Testis (tissue), 3 donors: ENCODE measurements around the gene GHDC. TPM values are rescaled to one million over a fixed set of nuclear protein-coding genes. Genes with fewer than 3 reads are reported as not detected.

ENCODE experiments used
- DNase-seq: peaks from one replicate; pipeline ENCODE4 v3.0.0-alpha.2; 2019
- H3K27ac ChIP-seq, 2 donors: fragments of 200-600 bp; sonication (generic); one replicate each; pipeline ENCODE4 v1.5.1; 2019
- H3K27me3 ChIP-seq: fragments of 200-600 bp; sonication (generic); one replicate; pipeline ENCODE4 v1.5.1; 2019
- H3K36me3 ChIP-seq: fragments of 200-600 bp; sonication (generic); one replicate; pipeline ENCODE4 v1.5.1; 2017; ENCODE audit warnings: low read depth; ENCODE audit errors: missing control alignments
- H3K4me1 ChIP-seq: fragments of 200-600 bp; sonication (generic); one replicate; pipeline ENCODE4 v1.5.1; 2019
- H3K4me3 ChIP-seq, 2 donors: fragments of 200-600 bp; sonication (generic); one replicate each; pipeline ENCODE4 v1.5.1; 2017 to 2019
- H3K9me3 ChIP-seq: fragments of 200-600 bp; sonication (generic); one replicate; pipeline ENCODE4 v1.5.1; 2017
- POLR2A ChIP-seq: fragments of 450-650 bp; IDR thresholded peaks from one replicate; pipeline ENCODE4 v1.6.1; 2017; ENCODE audit warnings: antibody characterized with exemption, mild to moderate bottlenecking, moderate library complexity
- whole genome bisulfite sequencing, 2 donors: methylation state at CpG; one replicate each; pipeline ENCODE4 v1.1.5; 2018; 5-methylcytosine and 5-hydroxymethylcytosine counted together
- intact Hi-C: fragments of 100-400 bp; cut with DNase I; formaldehyde crosslinking; loops from one replicate; pipeline ENCODE4 v1.15.1; 2023; ENCODE audit warnings: low total_unique reads
- polyA plus RNA-seq: library from polyadenylated mRNA; stranded (reverse); fragments of 350-450 nt; fragmentation: Illumina TruSeq; extraction: RNeasy Lipid Tissue Mini Kit (QIAGEN cat#74804); gene quantifications from one replicate; pipeline ENCODE4 v1.2.3, GENCODE V29; 2014; ENCODE audit warnings: low read depth, low replicate concordance; ENCODE audit not compliant: insufficient read depth
- total RNA-seq, 2 donors: library from RNA; depleted of rRNA; stranded (reverse); fragments of >200 nt; gene quantifications; one replicate each; pipeline ENCODE4 v1.2.3, GENCODE V29; 2016
- TF ChIP-seq, protein P1 (sequence below), 3 experiments: fragments of 450-650 bp in 2 of 3; fragments of 200-600 bp in 1 of 3; sonication (generic) in 1 of 3; IDR thresholded peaks; one replicate each; pipeline ENCODE4 v1.5.1; 2016 to 2019; ENCODE audit warnings: antibody characterized with exemption in 3 of 3, mild to moderate bottlenecking in 2 of 3, moderate library complexity in 1 of 3

The GHDC gene
- total and polyA plus RNA-seq, 3 donors from 2014 or later: 16.9 to 36.6 (median 28.3) TPM

DNA sequence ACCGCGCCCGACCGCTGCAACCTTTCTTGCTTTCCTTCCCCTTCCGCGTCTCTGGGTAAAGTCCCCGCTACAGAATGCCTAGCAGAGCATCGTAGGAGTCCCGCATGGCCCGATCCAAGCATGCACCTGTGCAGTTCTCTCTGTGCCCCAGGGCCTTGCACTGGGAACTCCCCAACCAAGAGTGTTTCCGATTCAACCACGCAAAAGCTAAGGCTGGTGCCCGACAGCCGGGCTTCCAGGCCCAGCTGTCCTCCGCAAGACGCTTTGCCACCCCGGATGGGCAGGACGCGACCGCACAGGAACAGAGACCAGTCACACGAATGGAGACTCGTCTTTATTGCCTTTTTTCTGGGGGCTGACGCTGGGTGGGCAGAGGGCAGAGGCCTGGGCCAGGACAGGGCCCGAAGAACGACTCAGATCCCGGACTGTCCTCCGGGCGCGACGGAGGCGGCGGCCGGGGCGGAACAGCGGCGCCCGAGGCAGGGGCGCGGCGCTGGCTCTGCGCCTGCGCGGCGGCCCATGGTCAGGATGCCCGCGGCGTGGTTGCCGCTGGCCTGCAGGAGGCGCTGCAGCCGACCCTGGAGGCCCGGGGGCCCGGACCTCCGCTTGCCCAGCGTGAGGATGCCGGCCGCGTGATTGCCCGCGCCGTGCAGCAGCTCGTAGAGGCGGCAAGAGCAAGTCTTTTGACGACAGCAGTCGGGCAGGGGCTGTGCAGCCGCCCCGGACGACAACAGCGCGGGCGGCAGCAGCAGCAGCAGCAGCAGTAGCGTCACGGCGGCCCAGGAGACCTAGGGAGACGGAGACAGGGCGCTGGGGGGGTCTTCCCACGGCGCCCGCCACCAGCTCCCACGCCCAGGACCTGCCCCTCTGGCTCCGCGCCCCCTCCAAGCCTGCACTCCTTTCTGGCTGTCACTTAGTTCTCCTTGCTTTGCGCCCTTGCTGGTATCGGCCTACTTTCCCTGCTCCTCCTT lies 10.3 kb downstream of the GHDC start:
- peak; percentile 82 for DNase-seq
- TF ChIP-seq, protein P1, sequence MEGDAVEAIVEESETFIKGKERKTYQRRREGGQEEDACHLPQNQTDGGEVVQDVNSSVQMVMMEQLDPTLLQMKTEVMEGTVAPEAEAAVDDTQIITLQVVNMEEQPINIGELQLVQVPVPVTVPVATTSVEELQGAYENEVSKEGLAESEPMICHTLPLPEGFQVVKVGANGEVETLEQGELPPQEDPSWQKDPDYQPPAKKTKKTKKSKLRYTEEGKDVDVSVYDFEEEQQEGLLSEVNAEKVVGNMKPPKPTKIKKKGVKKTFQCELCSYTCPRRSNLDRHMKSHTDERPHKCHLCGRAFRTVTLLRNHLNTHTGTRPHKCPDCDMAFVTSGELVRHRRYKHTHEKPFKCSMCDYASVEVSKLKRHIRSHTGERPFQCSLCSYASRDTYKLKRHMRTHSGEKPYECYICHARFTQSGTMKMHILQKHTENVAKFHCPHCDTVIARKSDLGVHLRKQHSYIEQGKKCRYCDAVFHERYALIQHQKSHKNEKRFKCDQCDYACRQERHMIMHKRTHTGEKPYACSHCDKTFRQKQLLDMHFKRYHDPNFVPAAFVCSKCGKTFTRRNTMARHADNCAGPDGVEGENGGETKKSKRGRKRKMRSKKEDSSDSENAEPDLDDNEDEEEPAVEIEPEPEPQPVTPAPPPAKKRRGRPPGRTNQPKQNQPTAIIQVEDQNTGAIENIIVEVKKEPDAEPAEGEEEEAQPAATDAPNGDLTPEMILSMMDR (IDR thresholded peaks at IDR 0.05): peak; percentile 85 to 92 (median 88)
- TF ChIP-seq POLR2A: no peak
- 11 to 15% methylated on average over 25 to 59 of the region's 83 CpGs for WGBS, 2 donors
- Histone ChIP-seq H3K4me3 (peak overlapping the region; percentile 53), H3K36me3 (no peaks in the 10 kb centered on the region), H3K4me1 (peaks cover 13% of the 10 kb centered on the region), H3K27me3 (no peaks in the 10 kb centered on the region), H3K9me3 (no peaks in the 10 kb centered on the region), H3K27ac (peak overlapping the region; percentile 4 to 43)
- intact Hi-C loops: no loop called here

DNA sequence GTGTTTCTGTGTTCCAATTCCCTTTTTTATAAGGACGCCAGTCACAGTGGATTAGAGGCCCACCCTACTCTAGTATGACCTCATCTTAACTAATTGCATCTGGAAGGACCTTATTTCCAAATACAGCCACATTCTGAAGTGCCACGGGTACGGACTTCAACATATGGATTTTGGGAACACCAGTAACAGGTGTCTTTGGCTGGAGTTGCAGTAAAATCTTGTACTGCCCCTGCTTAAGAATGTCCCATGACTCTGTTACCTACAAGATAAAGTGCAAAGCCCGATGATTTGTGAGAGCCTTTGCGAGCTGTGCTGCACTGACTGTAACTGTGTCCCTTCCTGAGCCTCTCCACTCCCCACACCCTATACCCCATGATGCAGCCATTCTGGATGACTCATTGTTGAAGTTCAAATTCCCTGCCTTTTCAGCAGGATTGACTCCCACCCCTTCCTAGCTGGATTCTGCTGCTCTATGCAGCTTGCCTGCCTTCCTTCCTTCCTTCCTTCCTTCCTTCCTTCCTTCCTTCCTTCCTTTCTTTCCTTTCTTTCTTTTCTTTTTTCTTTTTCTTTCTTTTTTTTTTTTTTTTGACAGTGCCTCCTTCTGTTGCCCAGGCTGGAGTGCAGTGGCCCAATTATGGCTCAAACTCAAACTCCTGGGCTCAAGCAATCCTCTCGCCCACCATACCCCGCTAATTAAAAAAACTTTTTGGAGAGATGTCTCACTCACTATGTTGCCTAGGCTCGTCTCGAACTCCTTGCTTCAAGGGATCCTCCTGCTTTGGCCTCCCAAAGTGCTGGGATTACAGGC lies 11.2 kb downstream of the GHDC start:
- Histone ChIP-seq H3K4me1 (peaks cover 13% of the 10 kb centered on the region), H3K4me3 (peak overlapping the region; percentile 53), H3K27me3 (no peaks in the 10 kb centered on the region), H3K36me3 (no peaks in the 10 kb centered on the region), H3K27ac (peak overlapping the region in 1 of 2 donors; percentile 4), H3K9me3 (no peaks in the 10 kb centered on the region)
- DNase-seq: no peak
- TF ChIP-seq POLR2A: no peak
- TF ChIP-seq, protein P1 (IDR thresholded peaks at IDR 0.05): no peak
- 71 to 75% methylated on average over 9 of the region's 9 CpGs for WGBS, 2 donors
- intact Hi-C loops: no loop called here

DNA sequence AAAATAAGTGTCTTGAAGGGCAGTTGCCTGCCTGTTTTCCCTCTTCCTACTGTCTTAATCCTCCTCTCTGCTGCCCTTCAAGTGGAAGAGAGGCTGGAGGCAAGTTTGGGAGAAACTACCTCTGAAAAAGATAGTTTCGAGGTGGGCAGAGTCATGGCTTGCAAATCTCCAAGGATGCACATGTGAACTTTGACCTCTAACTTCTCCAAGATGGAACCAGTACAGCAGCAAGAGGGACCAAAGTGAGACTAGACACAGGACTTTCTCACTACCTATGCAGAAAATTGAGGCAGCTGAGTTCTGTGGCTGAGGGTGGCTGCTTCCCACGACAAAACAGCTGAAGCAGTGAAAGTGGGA lies 12.5 kb downstream of the GHDC start:
- no peaks in the 10 kb centered on the region for H3K27me3 ChIP-seq
- H3K27ac ChIP-seq: no peak overlapping the region
- intact Hi-C loops: no loop called here
- no peak for DNase-seq
- H3K4me1 ChIP-seq: peaks cover 13% of the 10 kb centered on the region
- H3K4me3 ChIP-seq: no peak overlapping the region
- 80 to 92% methylated on average over 2 of the region's 2 CpGs for WGBS, 2 donors
- no peak for TF ChIP-seq POLR2A
- TF ChIP-seq, protein P1 (IDR thresholded peaks at IDR 0.05): no peak
- H3K36me3 ChIP-seq: no peaks in the 10 kb centered on the region
- no peaks in the 10 kb centered on the region for H3K9me3 ChIP-seq

DNA sequence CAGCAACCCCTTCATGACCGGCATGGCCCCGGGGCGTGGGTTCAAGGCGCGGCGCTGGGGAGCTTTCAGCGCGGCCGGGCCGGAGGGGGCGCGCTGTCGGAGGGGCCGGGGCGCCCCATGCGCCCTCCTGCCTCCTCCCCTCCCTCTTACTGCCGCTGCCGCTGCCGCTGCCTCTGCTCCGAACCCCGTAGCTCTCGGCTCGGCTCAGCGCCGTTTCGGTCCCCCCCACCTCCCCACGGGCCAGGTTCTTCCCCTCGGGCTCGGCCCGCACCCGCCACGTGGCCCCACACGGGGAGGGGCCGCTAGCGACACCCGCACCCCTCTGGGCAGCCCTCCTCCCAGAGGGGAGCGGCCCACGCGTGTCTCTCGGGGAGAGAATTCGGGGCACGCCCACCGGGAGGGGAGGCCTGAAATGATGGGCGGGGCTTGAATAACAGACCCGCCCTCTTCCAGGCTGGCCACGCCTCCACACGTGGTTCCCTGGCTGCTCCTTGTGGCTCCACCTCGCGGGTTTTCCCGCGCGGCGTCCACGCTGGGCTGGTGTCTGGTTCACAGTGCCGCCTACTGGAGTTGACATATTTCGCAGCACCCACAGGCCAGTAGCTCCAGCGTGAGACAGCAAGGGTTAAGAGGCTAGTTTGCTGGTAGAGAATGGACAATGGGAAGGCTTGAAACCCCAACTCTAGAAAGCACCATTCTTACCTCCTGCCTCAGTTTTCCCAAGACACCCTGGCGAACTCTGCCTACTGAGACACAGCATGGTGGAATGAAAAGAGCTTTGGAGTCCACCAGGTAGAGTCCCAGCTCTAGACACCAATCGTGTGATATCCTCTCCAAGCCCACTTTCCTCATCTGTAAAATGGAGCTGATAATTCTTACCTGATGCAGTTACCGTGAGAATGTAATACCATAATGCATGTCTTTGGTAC lies 13.1 kb downstream of the GHDC start, which contains the start of gene KCNH4:
Gene KCNH4 (minus strand): TSS at position 221 of the 929 bp plus-strand sequence. CDS start 197 bp downstream, at position 24.
- H3K9me3 ChIP-seq: no peaks in the 10 kb centered on the region
- TF ChIP-seq, protein P1 (IDR thresholded peaks at IDR 0.05): peak; percentile 46 to 71 (median 50)
- no peak for TF ChIP-seq POLR2A
- no peaks in the 10 kb centered on the region for H3K27me3 ChIP-seq
- H3K36me3 ChIP-seq: no peaks in the 10 kb centered on the region
- intact Hi-C loops: no loop called here
- WGBS, 2 donors: 5 to 9% methylated on average over 20 to 46 of the region's 60 CpGs
- DNase-seq: peak; percentile 82
- H3K27ac ChIP-seq: no peak within 1 kb of the TSS
- peaks cover 13% of the 10 kb centered on the region for H3K4me1 ChIP-seq
- peak within 1 kb of the TSS in 1 of 2 donors; percentile 32 for H3K4me3 ChIP-seq
